Central memory CD8-positive, alpha-beta T cell (primary cell): ENCODE measurements around the gene DESI1.
"Not testable (repeated sequence)": the region's sequence is repeated elsewhere in the genome, so short reads cannot be mapped to it uniquely, and the experiment has no call there.

Source experiments
- ATAC-seq: fragments of 150-1000 bp; cut with Tn5 transposase; replicated peaks from 2 replicates; pipeline ENCODE4 v1.10.0; 2022; ENCODE audit warnings: mild to moderate bottlenecking, moderate FRiP score, moderate number of reproducible peaks; ENCODE audit not compliant: poor library complexity, severe bottlenecking; ENCODE audit errors: extremely low read depth
- DNase-seq, 2 donors: peaks; one replicate each; pipeline ENCODE4 v3.0.0; 2021; ENCODE audit warnings: low spot score in 2 of 2
- H3K27ac Mint-ChIP-seq: one replicate; pipeline ENCODE4 v1.8.0; 2022; ENCODE audit warnings: low read depth, mild to moderate bottlenecking, moderate library complexity, mixed read lengths
- H3K27me3 Mint-ChIP-seq: one replicate; pipeline ENCODE4 v1.8.0; 2022; ENCODE audit warnings: mixed read lengths
- H3K36me3 Mint-ChIP-seq: one replicate; pipeline ENCODE4 v1.8.0; 2022; ENCODE audit warnings: mild to moderate bottlenecking, moderate library complexity, mixed read lengths; ENCODE audit not compliant: insufficient read depth
- H3K4me1 Mint-ChIP-seq: one replicate; pipeline ENCODE4 v1.8.0; 2022; ENCODE audit warnings: mixed read lengths
- H3K4me3 Mint-ChIP-seq: one replicate; pipeline ENCODE4 v1.8.0; 2022; ENCODE audit warnings: mild to moderate bottlenecking, moderate library complexity, mixed read lengths
- H3K9me3 Mint-ChIP-seq: one replicate; pipeline ENCODE4 v1.8.0; 2022; ENCODE audit warnings: mixed read lengths

The DESI1 gene

GRCh38 chr22:41561788-41562187 is 59.1 kb downstream of the DESI1 start:
- ATAC-seq (no peak), DNase-seq (no peak)
- H3K4me3 Mint-ChIP-seq = no peak overlapping the region
- H3K36me3 Mint-ChIP-seq = no peaks in the 10 kb centered on the region
- H3K9me3 Mint-ChIP-seq = no peaks in the 10 kb centered on the region
- no peaks in the 10 kb centered on the region for H3K4me1 Mint-ChIP-seq
- peaks cover 29% of the 10 kb centered on the region for H3K27me3 Mint-ChIP-seq
- no peak overlapping the region for H3K27ac Mint-ChIP-seq

- ATAC-seq = no peak
- DNase-seq = no peak
- Mint-ChIP-seq H3K27me3 (peaks cover 33% of the 10 kb centered on the region), H3K9me3 (no peaks in the 10 kb centered on the region), H3K27ac (no peak overlapping the region), H3K4me3 (no peak overlapping the region), H3K4me1 (no peaks in the 10 kb centered on the region), H3K36me3 (no peaks in the 10 kb centered on the region)
Measured at GRCh38 chr22:41561335-41561734, 59.5 kb downstream of the DESI1 start.

GRCh38 chr22:41560095-41560471 is 60.8 kb downstream of the DESI1 start:
- no peak for ATAC-seq
- Mint-ChIP-seq H3K4me3 (no peak overlapping the region), H3K36me3 (peaks cover 1% of the 10 kb centered on the region), H3K9me3 (no peaks in the 10 kb centered on the region), H3K27me3 (peaks cover 39% of the 10 kb centered on the region), H3K4me1 (no peaks in the 10 kb centered on the region), H3K27ac (no peak overlapping the region)
- no peak for DNase-seq

DNA sequence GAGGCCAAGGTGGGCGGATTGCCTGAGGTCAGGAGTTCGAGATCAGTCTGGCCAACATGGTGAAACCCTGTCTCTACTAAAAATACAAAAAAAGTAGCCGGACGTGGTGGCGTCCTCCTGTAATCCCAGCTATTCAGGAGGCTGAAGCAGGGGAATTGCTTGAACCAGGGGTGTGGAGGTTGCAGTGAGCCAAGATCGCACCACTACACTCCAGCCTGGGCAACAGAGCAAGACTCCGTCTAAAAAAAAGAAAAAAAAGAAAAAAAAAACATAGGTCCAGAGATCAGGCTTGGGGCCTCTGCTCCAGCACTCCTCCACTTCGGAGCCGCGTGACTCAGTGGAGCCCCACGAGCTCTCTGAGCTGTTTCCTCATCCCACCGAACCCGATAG is 62.6 kb downstream of the DESI1 start:
- ATAC-seq, DNase-seq, H3K9me3 Mint-ChIP-seq, H3K4me3 Mint-ChIP-seq, H3K36me3 Mint-ChIP-seq, H3K27ac Mint-ChIP-seq, H3K4me1 Mint-ChIP-seq: not testable (repeated sequence)
- H3K27me3 Mint-ChIP-seq = peaks cover 46% of the 10 kb centered on the region

DNA sequence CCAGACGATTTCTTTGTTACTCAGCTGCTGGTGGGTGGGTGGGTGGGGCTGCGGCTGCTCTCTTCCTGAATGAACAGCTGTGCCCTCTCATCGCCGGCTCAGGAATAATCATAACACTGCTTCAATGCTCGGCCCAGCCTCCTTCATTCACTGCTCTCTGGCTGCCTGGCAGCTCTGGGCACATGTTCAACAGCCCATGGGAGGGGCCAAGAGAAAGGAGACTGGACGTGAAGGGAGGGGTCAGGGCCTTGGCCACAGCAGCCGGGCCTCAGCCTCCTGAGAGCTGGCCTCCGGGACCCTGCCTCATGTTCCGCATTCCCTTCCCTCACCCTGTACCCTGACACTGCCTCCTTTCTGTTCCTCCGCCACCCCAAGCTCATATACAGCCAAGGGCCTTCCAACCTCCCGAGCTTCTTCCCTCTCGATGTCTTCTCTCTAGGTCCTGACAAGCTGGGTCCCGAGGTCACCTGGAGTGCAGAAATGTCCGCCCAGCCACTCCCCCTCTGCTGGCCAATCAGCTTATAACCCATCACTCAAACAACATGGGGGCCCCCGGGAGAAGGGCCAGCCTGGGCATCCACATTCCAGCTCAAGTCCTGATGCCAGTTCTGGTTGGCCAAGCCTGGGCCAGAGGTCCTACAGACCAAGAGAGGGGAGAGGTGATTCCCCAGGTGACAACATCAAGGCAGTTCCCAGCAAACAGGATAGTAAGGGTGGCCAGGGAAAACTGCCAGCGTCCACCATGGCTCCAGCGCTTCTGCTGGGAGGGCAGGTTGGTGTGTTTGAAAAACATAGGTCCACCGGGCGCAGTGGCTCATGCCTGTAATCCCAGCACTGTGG is 63.2 kb downstream of the DESI1 start:
- Mint-ChIP-seq H3K36me3 (peaks cover 1% of the 10 kb centered on the region), H3K4me1 (no peaks in the 10 kb centered on the region), H3K9me3 (no peaks in the 10 kb centered on the region), H3K27me3 (peaks cover 50% of the 10 kb centered on the region), H3K4me3 (no peak overlapping the region), H3K27ac (no peak overlapping the region)
- no peak for ATAC-seq
- no peak for DNase-seq

GRCh38 chr22:41556561-41556960 is 64.3 kb downstream of the DESI1 start:
- Mint-ChIP-seq H3K4me1 (no peaks in the 10 kb centered on the region), H3K36me3 (peaks cover 1% of the 10 kb centered on the region), H3K27ac (no peak overlapping the region), H3K9me3 (no peaks in the 10 kb centered on the region), H3K4me3 (no peak overlapping the region), H3K27me3 (peaks cover 50% of the 10 kb centered on the region)
- ATAC-seq (no peak), DNase-seq (no peak)

DNA sequence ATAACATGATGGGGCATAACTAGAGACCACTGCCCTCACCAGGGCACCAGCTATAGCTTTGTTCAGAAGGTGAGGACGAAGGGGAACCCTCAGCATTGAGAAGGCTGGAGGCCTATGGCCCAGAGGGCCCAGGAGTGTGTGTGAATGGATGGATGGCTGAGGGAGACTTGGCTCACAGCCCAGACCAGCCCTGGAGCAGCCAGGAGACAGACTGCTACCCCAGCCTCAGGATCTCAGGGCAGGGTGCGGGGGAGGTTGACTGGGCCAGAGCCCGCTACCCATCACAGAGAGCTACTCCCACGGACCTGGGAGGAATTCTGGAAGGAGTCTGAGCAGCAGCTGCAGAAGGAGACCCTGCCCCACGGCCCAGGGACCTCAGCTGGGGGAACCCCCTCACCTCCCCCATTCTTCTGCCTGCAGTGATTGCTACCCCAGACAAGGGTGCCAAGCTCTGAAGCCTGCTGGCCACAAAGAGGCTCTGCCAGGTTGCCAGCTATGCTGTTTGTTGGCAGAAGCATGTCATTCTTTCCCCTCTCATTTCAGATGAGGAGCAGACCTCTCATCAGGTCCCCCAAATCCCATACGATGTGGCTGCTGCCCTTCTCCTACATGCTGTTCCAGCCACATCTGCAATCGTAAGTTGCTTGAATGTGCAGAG is 65.4 kb downstream of the DESI1 start:
- Mint-ChIP-seq H3K27me3 (peaks cover 40% of the 10 kb centered on the region), H3K4me3 (no peak overlapping the region), H3K4me1 (no peaks in the 10 kb centered on the region), H3K9me3 (no peaks in the 10 kb centered on the region), H3K27ac (no peak overlapping the region), H3K36me3 (peaks cover 1% of the 10 kb centered on the region)
- DNase-seq = no peak
- ATAC-seq = no peak

DNA sequence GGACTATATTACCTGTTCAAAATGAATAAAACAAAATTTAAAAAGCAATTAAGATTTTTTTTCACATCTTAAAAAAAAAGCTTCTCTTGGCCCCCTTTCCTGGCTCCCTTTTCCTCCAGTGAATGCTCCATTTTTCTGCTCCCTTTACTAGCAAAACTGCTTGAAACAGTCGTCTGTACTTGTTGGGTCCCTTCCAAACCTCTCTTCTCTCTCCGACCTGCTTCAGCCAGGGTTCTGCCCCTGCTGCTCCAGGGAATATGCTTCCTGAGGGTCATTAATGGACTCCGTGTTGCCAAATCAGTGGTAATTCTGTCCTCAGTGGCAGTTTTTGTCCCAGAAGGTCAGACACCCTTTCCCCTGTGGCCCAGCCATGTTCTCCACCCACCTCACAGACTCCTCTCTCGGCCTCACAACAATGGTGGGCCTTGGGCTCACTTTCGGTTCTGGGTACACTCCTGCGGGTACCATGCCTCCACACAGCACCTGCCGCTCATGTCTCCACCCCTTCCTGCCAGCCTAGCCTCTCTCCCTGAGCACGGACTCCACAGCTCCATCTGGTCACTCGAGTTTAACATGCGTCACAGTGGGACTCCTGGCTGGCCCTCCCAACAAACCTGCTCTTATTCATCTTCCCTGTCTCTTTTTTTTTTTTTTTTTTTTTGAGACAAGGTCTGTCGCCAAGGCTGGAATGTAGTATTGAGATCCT is 68.8 kb downstream of the DESI1 start:
- no peak overlapping the region for H3K27ac Mint-ChIP-seq
- H3K36me3 Mint-ChIP-seq = peaks cover 6% of the 10 kb centered on the region
- ATAC-seq (no peak), DNase-seq (no peak)
- H3K27me3 Mint-ChIP-seq = peaks cover 23% of the 10 kb centered on the region
- no peaks in the 10 kb centered on the region for H3K4me1 Mint-ChIP-seq
- H3K9me3 Mint-ChIP-seq = no peaks in the 10 kb centered on the region
- no peak overlapping the region for H3K4me3 Mint-ChIP-seq

- Mint-ChIP-seq H3K27ac (no peak overlapping the region), H3K4me1 (no peaks in the 10 kb centered on the region), H3K27me3 (peaks cover 14% of the 10 kb centered on the region), H3K9me3 (no peaks in the 10 kb centered on the region), H3K36me3 (peaks cover 6% of the 10 kb centered on the region), H3K4me3 (no peak overlapping the region)
- no peak for ATAC-seq
- DNase-seq = no peak
Measured at GRCh38 chr22:41550952-41551491, 69.8 kb downstream of the DESI1 start.

DNA sequence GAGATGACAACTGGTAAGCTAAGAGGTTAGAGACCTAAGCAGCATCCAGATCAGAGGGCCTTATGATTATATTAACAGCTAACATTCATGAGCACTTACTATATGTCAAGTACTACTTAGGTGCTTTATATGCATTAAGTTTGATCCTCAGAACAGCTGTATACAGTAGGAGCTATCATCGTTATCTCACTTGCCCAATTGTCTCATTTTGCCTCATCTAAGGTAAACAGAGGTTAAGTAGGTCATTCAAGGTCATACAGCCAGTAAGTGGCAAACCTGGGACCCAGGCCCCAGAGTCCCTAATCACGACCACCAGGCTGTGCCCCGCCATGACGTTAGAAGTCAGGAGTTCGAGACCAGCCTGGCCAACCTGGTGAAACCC is 72.0 kb downstream of the DESI1 start:
- DNase-seq = no peak
- peaks cover 10% of the 10 kb centered on the region for H3K27me3 Mint-ChIP-seq
- H3K4me1 Mint-ChIP-seq = peaks cover 15% of the 10 kb centered on the region
- peaks cover 13% of the 10 kb centered on the region for H3K36me3 Mint-ChIP-seq
- no peak overlapping the region for H3K27ac Mint-ChIP-seq
- no peaks in the 10 kb centered on the region for H3K9me3 Mint-ChIP-seq
- ATAC-seq = no peak
- no peak overlapping the region for H3K4me3 Mint-ChIP-seq
